ENCODE data around the gene SULT2B1. TPM values are rescaled to one million over a fixed set of nuclear protein-coding genes. Genes with fewer than 3 reads are reported as not detected.

Gene SULT2B1
- polyA plus RNA-seq, 1 experiment, result 0.12 TPM

GRCh38 chr19:48588670-48589401 lies 36.9 kb downstream of the SULT2B1 start:
- ChIA-PET CTCF (interaction anchor here (0.5 to 10.6 kb wide), 26 partner anchors 9 to 963 kb away, joined by 3 to 207 read pairs (median 4); partner anchors contain the start of genes RPL18 and SPHK2), POLR2A (interaction anchor here (1.3 to 1.4 kb wide), 2 partner anchors 30 to 96 kb away, joined by 8 read pairs; partner anchors contain the start of genes RPL18 and SPHK2)
- Histone ChIP-seq H3K9me3 (ENCODE audit: control insufficient read depth, insufficient read depth, low read length) (no peaks in the 10 kb centered on the region), H3K27me3 (ENCODE audit: control insufficient read depth, insufficient read depth, low read length) (no peaks in the 10 kb centered on the region), H3K27ac (ENCODE audit: low read depth, low read length) (no peak overlapping the region), H3K4me3 (ENCODE audit: low read depth, low read length) (peak overlapping the region; percentile 56)
- DNase-seq (ENCODE audit: low read depth, low spot score), result peak; percentile 58
- TF ChIP-seq CTCF (IDR thresholded peaks at IDR 0.05; ENCODE audit: low read depth, low read length), result peak; percentile 92

DNA sequence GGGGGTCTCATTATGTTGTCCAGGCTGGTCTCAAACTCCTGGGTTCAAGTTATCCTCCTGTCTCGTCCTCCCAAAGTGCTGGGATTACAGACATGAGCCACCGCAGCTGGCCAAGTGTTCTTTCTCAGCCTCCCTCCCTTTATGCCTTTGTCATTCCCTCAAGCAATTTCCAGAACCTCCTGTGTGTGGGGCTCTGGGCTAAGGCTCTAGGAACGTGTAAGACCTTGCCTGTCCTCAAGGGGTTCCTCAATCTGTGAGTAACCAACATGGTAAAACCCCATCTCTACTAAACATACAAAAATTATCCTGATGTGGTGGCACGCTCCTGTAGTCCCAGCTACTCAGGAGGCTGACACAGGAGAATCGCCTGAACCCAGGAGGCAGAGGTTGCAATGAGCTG lies 39.0 kb downstream of the SULT2B1 start:
- CTCF ChIA-PET, result interaction anchor here (10.6 kb wide), 1 partner anchor 102 kb away, joined by 174 read pairs; no protein-coding TSS in a partner anchor

GRCh38 chr19:48595171-48595570 lies 43.2 kb downstream of the SULT2B1 start:
- DNase-seq (ENCODE audit: low read depth, low spot score), result no peak
- no peak for TF ChIP-seq CTCF (IDR thresholded peaks at IDR 0.05; ENCODE audit: low read depth, low read length)
- Histone ChIP-seq H3K9me3 (ENCODE audit: control insufficient read depth, insufficient read depth, low read length) (no peaks in the 10 kb centered on the region; the same call in 1 of the 2 replicates), H3K27ac (ENCODE audit: low read depth, low read length) (no peak overlapping the region), H3K27me3 (ENCODE audit: control insufficient read depth, insufficient read depth, low read length) (peaks cover 15% of the 10 kb centered on the region), H3K4me3 (ENCODE audit: low read depth, low read length) (no peak overlapping the region)
- ChIA-PET POLR2A (interaction anchor here (0.6 kb wide), 1 partner anchor 10 kb away, joined by 3 read pairs; no protein-coding TSS in a partner anchor), CTCF (interaction anchor here (0.6 to 1.0 kb wide), 2 partner anchors 13 to 106 kb away, joined by 3 to 5 read pairs; no protein-coding TSS in a partner anchor)

More for the DNA sequence above, 39.0 kb downstream of the SULT2B1 start:
- no peak overlapping the region for H3K27ac ChIP-seq (ENCODE audit: low read depth, low read length)
- TF ChIP-seq CTCF (IDR thresholded peaks at IDR 0.05; ENCODE audit: low read depth, low read length), result 0 out of 2 replicates have a peak, but pooled peaks have one; percentile 12
- no peak for DNase-seq (ENCODE audit: low read depth, low spot score)
- no peaks in the 10 kb centered on the region for H3K27me3 ChIP-seq (ENCODE audit: control insufficient read depth, insufficient read depth, low read length)
- H3K9me3 ChIP-seq (ENCODE audit: control insufficient read depth, insufficient read depth, low read length), result no peaks in the 10 kb centered on the region
- no peak overlapping the region for H3K4me3 ChIP-seq (ENCODE audit: low read depth, low read length)
- POLR2A ChIA-PET, result no interaction called here

GRCh38 chr19:48595833-48596232 lies 43.9 kb downstream of the SULT2B1 start:
- POLR2A ChIA-PET, result interaction anchor here (0.6 kb wide), 1 partner anchor 9 kb away, joined by 3 read pairs; no protein-coding TSS in a partner anchor
- TF ChIP-seq CTCF (IDR thresholded peaks at IDR 0.05; ENCODE audit: low read depth, low read length), result no peak

DNA sequence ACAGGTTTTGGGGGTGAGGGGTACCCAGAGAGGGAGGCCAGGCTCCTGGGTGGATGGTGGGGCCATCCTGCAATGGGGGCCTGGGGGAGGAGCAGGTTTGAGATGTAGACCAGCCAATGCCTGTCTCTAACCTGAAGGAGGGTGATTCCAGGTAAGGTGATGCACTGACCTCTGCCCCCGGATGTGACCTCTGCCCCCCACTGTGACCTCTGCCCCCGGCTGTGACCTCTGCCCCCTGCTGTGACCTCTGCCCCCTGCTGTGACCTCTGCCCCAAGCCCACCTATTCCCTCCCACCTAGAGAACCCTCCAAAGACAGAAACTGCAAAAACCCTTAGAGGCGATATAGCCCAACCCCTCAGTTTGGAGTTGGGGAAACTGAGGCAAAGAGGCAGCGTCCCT lies 44.3 kb downstream of the SULT2B1 start:
- no peaks in the 10 kb centered on the region; the same call in 1 of the 2 replicates for H3K9me3 ChIP-seq (ENCODE audit: control insufficient read depth, insufficient read depth, low read length)
- ChIA-PET CTCF (no interaction called here), POLR2A (no interaction called here)
- no peak overlapping the region for H3K4me3 ChIP-seq (ENCODE audit: low read depth, low read length)
- H3K27me3 ChIP-seq (ENCODE audit: control insufficient read depth, insufficient read depth, low read length), result peaks cover 15% of the 10 kb centered on the region
- no peak overlapping the region for H3K27ac ChIP-seq (ENCODE audit: low read depth, low read length)
- no peak for DNase-seq (ENCODE audit: low read depth, low spot score)
- TF ChIP-seq CTCF (IDR thresholded peaks at IDR 0.05; ENCODE audit: low read depth, low read length), result no peak

More at GRCh38 chr19:48595833-48596232, 43.9 kb downstream of the SULT2B1 start:
- no peak for DNase-seq (ENCODE audit: low read depth, low spot score)
- Histone ChIP-seq H3K27me3 (ENCODE audit: control insufficient read depth, insufficient read depth, low read length) (peaks cover 15% of the 10 kb centered on the region), H3K4me3 (ENCODE audit: low read depth, low read length) (no peak overlapping the region), H3K9me3 (ENCODE audit: control insufficient read depth, insufficient read depth, low read length) (no peaks in the 10 kb centered on the region; the same call in 1 of the 2 replicates), H3K27ac (ENCODE audit: low read depth, low read length) (no peak overlapping the region)
- CTCF ChIA-PET, result no interaction called here
